Measurements from ENCODE around the gene BICD2. TPM values are rescaled to one million over a fixed set of nuclear protein-coding genes. Genes with fewer than 3 reads are reported as not detected.

The BICD2 gene
- total and polyA plus RNA-seq, 9 of the 15 experiments (the other 6 are each of a cell fraction or from before 2014, with no cell fraction given) = 3.6 to 23.4 (median 11.8) TPM

DNA sequence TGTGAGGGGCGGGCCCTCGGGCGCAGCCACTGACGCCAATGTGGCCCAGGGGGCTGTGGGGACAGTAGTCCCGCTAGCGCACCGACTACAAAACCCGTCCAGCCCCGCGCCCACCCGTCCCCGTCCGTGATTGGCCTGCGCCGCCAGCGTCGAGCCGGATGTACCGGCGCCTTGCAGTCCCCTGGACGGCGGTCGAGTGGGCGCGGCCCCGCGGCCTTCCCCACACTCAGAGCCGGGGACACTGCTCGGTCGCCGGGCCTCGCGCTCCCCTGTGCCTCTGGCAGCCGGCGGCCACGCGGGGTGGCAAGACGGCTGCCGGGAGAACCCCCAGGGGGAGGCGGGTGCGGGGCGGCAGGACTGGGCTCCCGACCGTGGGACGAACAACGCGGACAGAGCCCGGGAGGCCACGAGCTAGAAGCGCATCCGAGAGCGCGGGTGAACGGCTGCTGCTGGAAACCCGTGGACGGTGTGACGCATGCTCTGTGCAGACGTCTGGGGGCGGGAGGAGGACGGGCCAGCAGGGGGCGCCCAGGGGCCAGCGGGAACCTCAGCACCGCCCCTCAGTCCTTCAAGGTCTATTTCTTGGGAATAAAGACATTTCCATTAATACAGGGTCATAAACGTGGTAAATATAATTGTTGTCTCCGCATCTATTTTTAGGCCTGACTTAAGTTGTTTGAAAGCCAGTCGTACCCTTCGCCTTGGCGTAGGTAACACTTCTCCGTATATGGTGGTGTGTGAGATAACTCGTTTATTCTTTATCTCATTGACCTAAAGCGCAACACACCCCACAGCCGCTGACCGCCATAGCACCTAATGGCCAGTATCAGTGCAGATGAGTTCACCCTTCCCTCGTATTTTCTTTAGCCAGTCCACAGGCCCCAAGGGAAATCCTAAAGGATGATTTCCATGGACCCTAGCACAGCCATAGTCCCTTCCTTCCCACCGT is 629 bp upstream of the BICD2 start (continued):
- TF ChIP-seq, protein P1, sequence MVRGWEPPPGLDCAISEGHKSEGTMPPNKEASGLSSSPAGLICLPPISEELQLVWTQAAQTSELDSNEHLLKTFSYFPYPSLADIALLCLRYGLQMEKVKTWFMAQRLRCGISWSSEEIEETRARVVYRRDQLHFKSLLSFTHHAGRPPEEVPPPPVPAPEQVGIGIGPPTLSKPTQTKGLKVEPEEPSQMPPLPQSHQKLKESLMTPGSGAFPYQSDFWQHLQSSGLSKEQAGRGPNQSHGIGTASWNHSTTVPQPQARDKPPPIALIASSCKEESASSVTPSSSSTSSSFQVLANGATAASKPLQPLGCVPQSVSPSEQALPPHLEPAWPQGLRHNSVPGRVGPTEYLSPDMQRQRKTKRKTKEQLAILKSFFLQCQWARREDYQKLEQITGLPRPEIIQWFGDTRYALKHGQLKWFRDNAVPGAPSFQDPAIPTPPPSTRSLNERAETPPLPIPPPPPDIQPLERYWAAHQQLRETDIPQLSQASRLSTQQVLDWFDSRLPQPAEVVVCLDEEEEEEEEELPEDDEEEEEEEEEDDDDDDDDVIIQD (CRISPR knock-in tag; IDR thresholded peaks at IDR 0.05) = 0 out of 2 replicates have a peak, but pooled peaks have one; percentile 4
- TF ChIP-seq, protein P2, sequence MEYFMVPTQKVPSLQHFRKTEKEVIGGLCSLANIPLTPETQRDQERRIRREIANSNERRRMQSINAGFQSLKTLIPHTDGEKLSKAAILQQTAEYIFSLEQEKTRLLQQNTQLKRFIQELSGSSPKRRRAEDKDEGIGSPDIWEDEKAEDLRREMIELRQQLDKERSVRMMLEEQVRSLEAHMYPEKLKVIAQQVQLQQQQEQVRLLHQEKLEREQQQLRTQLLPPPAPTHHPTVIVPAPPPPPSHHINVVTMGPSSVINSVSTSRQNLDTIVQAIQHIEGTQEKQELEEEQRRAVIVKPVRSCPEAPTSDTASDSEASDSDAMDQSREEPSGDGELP (CRISPR knock-in tag; IDR thresholded peaks at IDR 0.05; ENCODE audit: borderline replicate concordance) = no peak
- no peak for TF ChIP-seq ZNF140 (CRISPR knock-in tag; IDR thresholded peaks at IDR 0.05)
- TF ChIP-seq, protein P3, sequence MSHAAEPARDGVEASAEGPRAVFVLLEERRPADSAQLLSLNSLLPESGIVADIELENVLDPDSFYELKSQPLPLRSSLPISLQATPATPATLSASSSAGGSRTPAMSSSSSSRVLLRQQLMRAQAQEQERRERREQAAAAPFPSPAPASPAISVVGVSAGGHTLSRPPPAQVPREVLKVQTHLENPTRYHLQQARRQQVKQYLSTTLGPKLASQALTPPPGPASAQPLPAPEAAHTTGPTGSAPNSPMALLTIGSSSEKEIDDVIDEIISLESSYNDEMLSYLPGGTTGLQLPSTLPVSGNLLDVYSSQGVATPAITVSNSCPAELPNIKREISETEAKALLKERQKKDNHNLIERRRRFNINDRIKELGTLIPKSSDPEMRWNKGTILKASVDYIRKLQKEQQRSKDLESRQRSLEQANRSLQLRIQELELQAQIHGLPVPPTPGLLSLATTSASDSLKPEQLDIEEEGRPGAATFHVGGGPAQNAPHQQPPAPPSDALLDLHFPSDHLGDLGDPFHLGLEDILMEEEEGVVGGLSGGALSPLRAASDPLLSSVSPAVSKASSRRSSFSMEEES (CRISPR knock-in tag; IDR thresholded peaks at IDR 0.05) = no peak
- no peak for TF ChIP-seq DDX20 (tag; IDR thresholded peaks at IDR 0.05; ENCODE audit: low read depth)
- TF ChIP-seq BMI1 (IDR thresholded peaks at IDR 0.05; ENCODE audit: low read length) = no peak
- TF ChIP-seq ATF1 (CRISPR knock-in tag; IDR thresholded peaks at IDR 0.05) = peak; percentile 74
- peak; percentile 96 for TF ChIP-seq ATF1 (tag; IDR thresholded peaks at IDR 0.05)
- peak; percentile 48 for TF ChIP-seq NCOR1 (IDR thresholded peaks at IDR 0.05)
- peak; percentile 86; the same call in 1 of the 2 replicates for TF ChIP-seq PHB (CRISPR knock-in tag; IDR thresholded peaks at IDR 0.05)
- no peak for TF ChIP-seq GTF2F1 (IDR thresholded peaks at IDR 0.05; ENCODE audit: low read depth, low read length)
- peak in 2 of 3 experiments; percentile 10 to 66 for TF ChIP-seq YY1 (IDR thresholded peaks at IDR 0.05; ENCODE audit: borderline replicate concordance in 1 of 3, control insufficient read depth in 1 of 3, extremely low read depth in 1 of 3, insufficient read depth in 3 of 3, insufficient read length in 1 of 3, insufficient replicate concordance in 2 of 3, low read depth in 1 of 3, low read length in 2 of 3)
- TF ChIP-seq, protein P4, sequence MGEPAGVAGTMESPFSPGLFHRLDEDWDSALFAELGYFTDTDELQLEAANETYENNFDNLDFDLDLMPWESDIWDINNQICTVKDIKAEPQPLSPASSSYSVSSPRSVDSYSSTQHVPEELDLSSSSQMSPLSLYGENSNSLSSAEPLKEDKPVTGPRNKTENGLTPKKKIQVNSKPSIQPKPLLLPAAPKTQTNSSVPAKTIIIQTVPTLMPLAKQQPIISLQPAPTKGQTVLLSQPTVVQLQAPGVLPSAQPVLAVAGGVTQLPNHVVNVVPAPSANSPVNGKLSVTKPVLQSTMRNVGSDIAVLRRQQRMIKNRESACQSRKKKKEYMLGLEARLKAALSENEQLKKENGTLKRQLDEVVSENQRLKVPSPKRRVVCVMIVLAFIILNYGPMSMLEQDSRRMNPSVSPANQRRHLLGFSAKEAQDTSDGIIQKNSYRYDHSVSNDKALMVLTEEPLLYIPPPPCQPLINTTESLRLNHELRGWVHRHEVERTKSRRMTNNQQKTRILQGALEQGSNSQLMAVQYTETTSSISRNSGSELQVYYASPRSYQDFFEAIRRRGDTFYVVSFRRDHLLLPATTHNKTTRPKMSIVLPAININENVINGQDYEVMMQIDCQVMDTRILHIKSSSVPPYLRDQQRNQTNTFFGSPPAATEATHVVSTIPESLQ (CRISPR knock-in tag; IDR thresholded peaks at IDR 0.05) = peak; percentile 68; the same call in 1 of the 2 replicates
- TF ChIP-seq ESRRA (IDR thresholded peaks at IDR 0.05; ENCODE audit: borderline replicate concordance, low read depth) = peak; percentile 63; the same call in 1 of the 2 replicates
- TF ChIP-seq, protein P5, sequence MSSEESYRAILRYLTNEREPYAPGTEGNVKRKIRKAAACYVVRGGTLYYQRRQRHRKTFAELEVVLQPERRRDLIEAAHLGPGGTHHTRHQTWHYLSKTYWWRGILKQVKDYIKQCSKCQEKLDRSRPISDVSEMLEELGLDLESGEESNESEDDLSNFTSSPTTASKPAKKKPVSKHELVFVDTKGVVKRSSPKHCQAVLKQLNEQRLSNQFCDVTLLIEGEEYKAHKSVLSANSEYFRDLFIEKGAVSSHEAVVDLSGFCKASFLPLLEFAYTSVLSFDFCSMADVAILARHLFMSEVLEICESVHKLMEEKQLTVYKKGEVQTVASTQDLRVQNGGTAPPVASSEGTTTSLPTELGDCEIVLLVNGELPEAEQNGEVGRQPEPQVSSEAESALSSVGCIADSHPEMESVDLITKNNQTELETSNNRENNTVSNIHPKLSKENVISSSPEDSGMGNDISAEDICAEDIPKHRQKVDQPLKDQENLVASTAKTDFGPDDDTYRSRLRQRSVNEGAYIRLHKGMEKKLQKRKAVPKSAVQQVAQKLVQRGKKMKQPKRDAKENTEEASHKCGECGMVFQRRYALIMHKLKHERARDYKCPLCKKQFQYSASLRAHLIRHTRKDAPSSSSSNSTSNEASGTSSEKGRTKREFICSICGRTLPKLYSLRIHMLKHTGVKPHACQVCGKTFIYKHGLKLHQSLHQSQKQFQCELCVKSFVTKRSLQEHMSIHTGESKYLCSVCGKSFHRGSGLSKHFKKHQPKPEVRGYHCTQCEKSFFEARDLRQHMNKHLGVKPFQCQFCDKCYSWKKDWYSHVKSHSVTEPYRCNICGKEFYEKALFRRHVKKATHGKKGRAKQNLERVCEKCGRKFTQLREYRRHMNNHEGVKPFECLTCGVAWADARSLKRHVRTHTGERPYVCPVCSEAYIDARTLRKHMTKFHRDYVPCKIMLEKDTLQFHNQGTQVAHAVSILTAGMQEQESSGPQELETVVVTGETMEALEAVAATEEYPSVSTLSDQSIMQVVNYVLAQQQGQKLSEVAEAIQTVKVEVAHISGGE (CRISPR knock-in tag; IDR thresholded peaks at IDR 0.05) = peak in 2 of 3 experiments; percentile 52 to 92; a peak in 4 of 6 replicates
